ENCODE data around the gene PNPLA1.

- TF ChIP-seq CREB1 (IDR thresholded peaks at IDR 0.05; ENCODE audit: low read depth), result no peak
- no peak for TF ChIP-seq TAF1 (IDR thresholded peaks at IDR 0.05; ENCODE audit: low read depth)
- no peak for TF ChIP-seq USF1 (IDR thresholded peaks at IDR 0.05)
- TF ChIP-seq EP300 (IDR thresholded peaks at IDR 0.05; ENCODE audit: borderline replicate concordance), result no peak
- TF ChIP-seq FOXM1 (IDR thresholded peaks at IDR 0.05; ENCODE audit: borderline replicate concordance, low read depth), result no peak
- TF ChIP-seq NFIC (IDR thresholded peaks at IDR 0.05), result no peak
- no peak for TF ChIP-seq CEBPB (IDR thresholded peaks at IDR 0.05)
Observed at GRCh38 chr6:36268478-36269275, 1.2 kb upstream of the PNPLA1 start.
